Vagina (tissue), 2 donors: ENCODE results near the gene CD33. TPM values are rescaled to one million over a fixed set of nuclear protein-coding genes. Genes with fewer than 3 reads are reported as not detected.

Source experiments
- DNase-seq, 2 donors: peaks; one replicate each; pipeline ENCODE4 v3.0.0-alpha.2; 2017; ENCODE audit errors: extremely low spot score in 2 of 2
- H3K27ac ChIP-seq: fragments of 200-600 bp; sonication (generic); one replicate; pipeline ENCODE4 v1.5.1; 2019
- H3K27me3 ChIP-seq: fragments of 200-600 bp; sonication (generic); one replicate; pipeline ENCODE4 v1.5.1; 2019
- H3K36me3 ChIP-seq, 2 donors: fragments of 200-600 bp; sonication (generic); one replicate each; pipeline ENCODE4 v1.5.1; 2017 to 2019
- H3K4me1 ChIP-seq: fragments of 200-600 bp; sonication (generic); one replicate; pipeline ENCODE4 v1.5.1; 2019
- H3K4me3 ChIP-seq, 2 donors: fragments of 200-600 bp; sonication (generic); 1 replicate in 1 of 2; 2 replicates in 1 of 2; pipeline ENCODE4 v1.5.1; 2016 to 2019
- H3K9me3 ChIP-seq: fragments of 200-600 bp; sonication (generic); one replicate; pipeline ENCODE4 v1.5.1; 2019
- POLR2A ChIP-seq, 2 donors: fragments of 450-650 bp; IDR thresholded peaks; one replicate each; pipeline ENCODE4 v1.6.1; 2017; ENCODE audit warnings: antibody characterized with exemption in 2 of 2, mild to moderate bottlenecking in 2 of 2, moderate library complexity in 2 of 2
- POLR2AphosphoS5 ChIP-seq, 2 donors: sonication (generic); formaldehyde crosslinking; IDR thresholded peaks; one replicate each; pipeline ENCODE4 v1.9.0; 2017; ENCODE audit warnings: antibody characterized with exemption in 2 of 2, mild to moderate bottlenecking in 2 of 2, low read depth in 1 of 2; ENCODE audit not compliant: insufficient read depth in 1 of 2
- intact Hi-C: fragments of 100-400 bp; cut with DNase I; formaldehyde crosslinking; loops from one replicate; pipeline ENCODE4 v1.15.1; 2023
- total RNA-seq: library from RNA; depleted of rRNA; stranded (reverse); fragments of >200 nt; gene quantifications from one replicate; pipeline ENCODE4 v1.2.3, GENCODE V29; 2016
- TF ChIP-seq, protein P1 (sequence below), 3 experiments: fragments of 450-650 bp in 2 of 3; fragments of 200-600 bp in 1 of 3; sonication (generic) in 1 of 3; IDR thresholded peaks; one replicate each; pipeline ENCODE4 v1.5.1; 2017 to 2019; ENCODE audit warnings: antibody characterized with exemption in 3 of 3, mild to moderate bottlenecking in 2 of 3, moderate library complexity in 2 of 3

Gene CD33
- total RNA-seq, 1 donor from 2014 or later = 5.6 TPM

GRCh38 chr19:51256155-51256625, 31.3 kb downstream of the CD33 start:
- Histone ChIP-seq H3K9me3 (no peaks in the 10 kb centered on the region), H3K4me3 (no peak overlapping the region), H3K36me3 (no peaks in the 10 kb centered on the region), H3K4me1 (no peaks in the 10 kb centered on the region), H3K27me3 (no peaks in the 10 kb centered on the region), H3K27ac (no peak overlapping the region)
- intact Hi-C loops = no loop called here
- TF ChIP-seq, protein P1, sequence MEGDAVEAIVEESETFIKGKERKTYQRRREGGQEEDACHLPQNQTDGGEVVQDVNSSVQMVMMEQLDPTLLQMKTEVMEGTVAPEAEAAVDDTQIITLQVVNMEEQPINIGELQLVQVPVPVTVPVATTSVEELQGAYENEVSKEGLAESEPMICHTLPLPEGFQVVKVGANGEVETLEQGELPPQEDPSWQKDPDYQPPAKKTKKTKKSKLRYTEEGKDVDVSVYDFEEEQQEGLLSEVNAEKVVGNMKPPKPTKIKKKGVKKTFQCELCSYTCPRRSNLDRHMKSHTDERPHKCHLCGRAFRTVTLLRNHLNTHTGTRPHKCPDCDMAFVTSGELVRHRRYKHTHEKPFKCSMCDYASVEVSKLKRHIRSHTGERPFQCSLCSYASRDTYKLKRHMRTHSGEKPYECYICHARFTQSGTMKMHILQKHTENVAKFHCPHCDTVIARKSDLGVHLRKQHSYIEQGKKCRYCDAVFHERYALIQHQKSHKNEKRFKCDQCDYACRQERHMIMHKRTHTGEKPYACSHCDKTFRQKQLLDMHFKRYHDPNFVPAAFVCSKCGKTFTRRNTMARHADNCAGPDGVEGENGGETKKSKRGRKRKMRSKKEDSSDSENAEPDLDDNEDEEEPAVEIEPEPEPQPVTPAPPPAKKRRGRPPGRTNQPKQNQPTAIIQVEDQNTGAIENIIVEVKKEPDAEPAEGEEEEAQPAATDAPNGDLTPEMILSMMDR (IDR thresholded peaks at IDR 0.05) = no peak
- TF ChIP-seq POLR2A (IDR thresholded peaks at IDR 0.05) (no peak), POLR2AphosphoS5 (IDR thresholded peaks at IDR 0.05; ENCODE audit: insufficient read depth in 1 of 2, low read depth in 1 of 2) (no peak)
- DNase-seq = no peak

DNA sequence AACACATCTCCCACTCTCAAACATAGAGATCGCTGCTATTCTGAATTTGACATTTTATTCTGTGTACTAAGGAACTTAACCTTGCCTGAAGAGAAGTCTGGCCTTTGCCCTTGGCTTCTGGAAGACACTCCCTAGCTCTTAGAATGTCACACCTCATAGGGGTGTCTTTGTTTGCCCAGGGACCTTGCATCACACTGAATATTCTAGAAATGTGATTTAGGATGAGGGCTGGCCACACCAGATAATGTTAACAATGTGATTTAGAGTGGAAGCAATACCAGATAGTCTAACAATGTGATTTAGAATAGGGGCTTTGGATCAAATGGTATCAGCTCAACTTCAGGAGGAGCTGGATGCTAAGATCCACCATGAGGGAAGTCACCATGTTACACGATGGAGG, 32.6 kb downstream of the CD33 start:
- Histone ChIP-seq H3K4me1 (no peaks in the 10 kb centered on the region), H3K4me3 (no peak overlapping the region), H3K36me3 (no peaks in the 10 kb centered on the region), H3K27ac (no peak overlapping the region), H3K9me3 (no peaks in the 10 kb centered on the region), H3K27me3 (no peaks in the 10 kb centered on the region)
- DNase-seq = no peak
- intact Hi-C loops = no loop called here
- TF ChIP-seq POLR2AphosphoS5 (IDR thresholded peaks at IDR 0.05; ENCODE audit: insufficient read depth in 1 of 2, low read depth in 1 of 2) = no peak

- no peak for DNase-seq
- Histone ChIP-seq H3K4me1 (no peaks in the 10 kb centered on the region), H3K4me3 (no peak overlapping the region), H3K27me3 (no peaks in the 10 kb centered on the region), H3K27ac (no peak overlapping the region), H3K9me3 (no peaks in the 10 kb centered on the region), H3K36me3 (no peaks in the 10 kb centered on the region)
- intact Hi-C loops = no loop called here
- TF ChIP-seq, protein P1 (IDR thresholded peaks at IDR 0.05) = no peak
- no peak for TF ChIP-seq POLR2A (IDR thresholded peaks at IDR 0.05)
- no peak for TF ChIP-seq POLR2AphosphoS5 (IDR thresholded peaks at IDR 0.05; ENCODE audit: insufficient read depth in 1 of 2, low read depth in 1 of 2)
Observed at GRCh38 chr19:51258165-51259160, 33.6 kb downstream of the CD33 start.

GRCh38 chr19:51259348-51260245, 34.7 kb downstream of the CD33 start:
- H3K9me3 ChIP-seq = no peaks in the 10 kb centered on the region
- intact Hi-C loops = no loop called here
- no peak overlapping the region for H3K4me3 ChIP-seq
- no peak overlapping the region for H3K27ac ChIP-seq
- DNase-seq = no peak
- no peak for TF ChIP-seq POLR2A (IDR thresholded peaks at IDR 0.05)
- TF ChIP-seq, protein P1 (IDR thresholded peaks at IDR 0.05) = peak in 1 of 3 experiments; percentile 11
- H3K36me3 ChIP-seq = no peaks in the 10 kb centered on the region
- H3K27me3 ChIP-seq = no peaks in the 10 kb centered on the region
- H3K4me1 ChIP-seq = no peaks in the 10 kb centered on the region

DNA sequence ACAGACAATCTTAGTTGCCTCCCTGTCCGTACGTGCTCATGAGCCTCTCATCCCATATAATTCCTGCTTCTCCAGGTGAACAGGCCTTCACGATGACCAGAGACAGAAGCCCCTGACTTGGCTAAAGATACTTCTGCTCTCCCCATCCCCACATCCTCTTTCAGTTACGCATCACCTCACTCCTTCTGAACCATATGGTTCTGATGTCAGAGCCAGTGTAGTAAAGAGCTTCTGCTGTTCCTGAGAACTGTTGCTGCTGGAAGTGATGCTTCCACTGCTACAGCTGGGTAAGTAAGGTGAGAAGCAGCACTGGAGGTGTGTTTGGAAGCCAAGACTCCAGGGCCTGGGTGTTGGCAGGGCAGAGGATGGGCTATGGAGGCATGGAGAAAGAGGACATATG, 38.9 kb downstream of the CD33 start:
- H3K9me3 ChIP-seq = no peaks in the 10 kb centered on the region
- no peaks in the 10 kb centered on the region for H3K4me1 ChIP-seq
- no peaks in the 10 kb centered on the region for H3K27me3 ChIP-seq
- no peak for DNase-seq
- H3K4me3 ChIP-seq = no peak overlapping the region
- no peaks in the 10 kb centered on the region for H3K36me3 ChIP-seq
- TF ChIP-seq, protein P1 (IDR thresholded peaks at IDR 0.05) = no peak
- no peak for TF ChIP-seq POLR2A (IDR thresholded peaks at IDR 0.05)
- TF ChIP-seq POLR2AphosphoS5 (IDR thresholded peaks at IDR 0.05; ENCODE audit: insufficient read depth in 1 of 2, low read depth in 1 of 2) = no peak
- H3K27ac ChIP-seq = no peak overlapping the region
- intact Hi-C loops = no loop called here
